GM12872 (cell line): ENCODE results near the gene LMLN.

Experiments used
- CTCF ChIP-seq: IDR thresholded peaks from 3 replicates; pipeline ENCODE4 v1.5.1; 2011; ENCODE audit warnings: low read depth, mild to moderate bottlenecking, low read length, moderate library complexity; ENCODE audit not compliant: insufficient read depth

The LMLN gene

GRCh38 chr3:197942956-197943556 lies 17.0 kb upstream of the LMLN start:
- TF ChIP-seq CTCF: peak; percentile 70

GRCh38 chr3:197949191-197949777 lies 10.7 kb upstream of the LMLN start:
- TF ChIP-seq CTCF: no peak

- no peak for TF ChIP-seq CTCF
Measured at GRCh38 chr3:197949778-197950676, 10.0 kb upstream of the LMLN start, which contains the start of gene RPL35A. TSS of gene RPL35A (plus strand) at chr3:197950190. CDS start at chr3:197950968, 778 bp downstream.

- no peak for TF ChIP-seq CTCF
Measured at GRCh38 chr3:197950677-197951061, 9.3 kb upstream of the LMLN start.

- no peak for TF ChIP-seq CTCF
Measured at GRCh38 chr3:197951392-197951990, 8.5 kb upstream of the LMLN start.

- TF ChIP-seq CTCF: no peak
Measured at GRCh38 chr3:197952440-197952839, 7.6 kb upstream of the LMLN start.

- TF ChIP-seq CTCF: no peak
Measured at GRCh38 chr3:197953325-197953724, 6.7 kb upstream of the LMLN start.
